Activated CD4-positive, alpha-beta T cell treated with anti-CD3 and anti-CD28 coated beads, Interleukin-2, amount 50 U/mL, for 4 hours (primary cell): ENCODE results near the gene SLCO4C1.

Experiments used
- DNase-seq, 2 experiments: peaks; one replicate each; pipeline ENCODE4 v3.0.0-alpha.2; 2020

SLCO4C1 gene

GRCh38 chr5:102270036-102270435 lies 26.0 kb downstream of the SLCO4C1 start:
- DNase-seq = no peak

GRCh38 chr5:102262688-102263087 lies 33.4 kb downstream of the SLCO4C1 start:
- DNase-seq = no peak

- no peak for DNase-seq
Observed at GRCh38 chr5:102249381-102249780, 46.7 kb downstream of the SLCO4C1 start.

- DNase-seq = no peak
Observed at GRCh38 chr5:102243213-102243612, 52.9 kb downstream of the SLCO4C1 start.

- no peak for DNase-seq
Observed at GRCh38 chr5:102241809-102242421, 54.2 kb downstream of the SLCO4C1 start.

DNA sequence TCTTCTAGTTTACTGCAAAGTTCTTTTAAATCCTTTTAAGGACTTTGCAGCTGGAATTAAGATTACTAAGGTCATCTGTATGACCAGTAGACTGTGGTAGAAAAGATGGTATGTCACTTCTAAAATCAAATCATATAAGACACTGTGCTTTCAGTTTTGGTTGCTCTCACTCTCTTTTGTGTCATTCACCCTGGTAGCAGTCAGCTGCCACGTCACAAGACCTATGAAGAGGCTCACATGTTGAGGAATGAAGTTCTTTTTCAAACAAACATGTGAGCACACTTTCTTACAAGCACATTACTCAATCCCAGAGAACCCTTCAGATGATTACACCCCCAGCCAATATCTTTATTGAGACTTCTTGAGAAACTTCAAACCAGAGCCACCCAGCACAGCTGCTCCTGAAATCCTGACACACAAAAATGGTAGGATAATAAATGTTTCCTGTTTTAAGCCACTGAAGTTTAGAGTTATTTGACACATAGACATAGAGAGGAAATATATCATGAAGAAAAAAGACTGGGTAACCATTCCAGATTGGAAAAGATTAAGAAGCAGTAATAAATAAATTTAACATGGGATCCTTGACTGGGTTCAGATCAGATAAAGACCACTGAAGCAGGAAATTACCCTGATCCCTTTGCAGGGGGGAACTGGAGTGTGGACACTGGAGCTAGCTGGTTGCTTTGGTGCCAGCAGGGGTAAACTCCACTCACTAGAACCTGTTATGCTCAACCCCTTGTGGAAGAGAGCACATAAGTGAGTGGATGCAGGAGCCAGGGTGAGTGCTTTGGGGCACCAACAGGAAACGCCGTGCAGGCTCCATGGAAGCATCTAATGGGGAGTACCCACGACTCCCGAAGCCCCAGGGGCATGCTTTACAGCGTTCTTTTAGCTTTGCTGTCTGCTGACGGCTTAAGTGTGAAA lies 64.1 kb downstream of the SLCO4C1 start:
- no peak for DNase-seq

GRCh38 chr5:102229685-102230084 lies 66.4 kb downstream of the SLCO4C1 start:
- no peak for DNase-seq

GRCh38 chr5:102226321-102226720 lies 69.8 kb downstream of the SLCO4C1 start:
- no peak for DNase-seq

GRCh38 chr5:102223542-102224477 lies 72.3 kb downstream of the SLCO4C1 start:
- DNase-seq = no peak

DNA sequence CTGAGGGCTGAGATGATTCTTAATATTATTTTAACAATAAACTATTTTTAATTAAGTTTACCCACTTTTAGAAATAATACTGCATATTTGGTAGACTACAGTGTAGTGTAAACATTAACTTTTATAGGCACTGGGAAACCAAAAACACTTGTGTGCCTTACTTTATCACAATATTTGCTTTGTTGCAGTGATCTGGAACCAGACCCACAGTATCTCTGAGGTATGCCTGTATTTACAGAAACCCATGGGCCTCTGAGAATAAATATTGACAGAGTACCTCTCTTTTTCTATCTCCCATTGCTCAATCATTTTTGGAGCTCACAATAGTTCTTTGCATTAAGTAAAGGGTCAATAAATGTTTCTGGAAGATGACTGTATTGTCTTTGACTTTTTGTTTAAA lies 73.3 kb downstream of the SLCO4C1 start:
- no peak for DNase-seq

DNA sequence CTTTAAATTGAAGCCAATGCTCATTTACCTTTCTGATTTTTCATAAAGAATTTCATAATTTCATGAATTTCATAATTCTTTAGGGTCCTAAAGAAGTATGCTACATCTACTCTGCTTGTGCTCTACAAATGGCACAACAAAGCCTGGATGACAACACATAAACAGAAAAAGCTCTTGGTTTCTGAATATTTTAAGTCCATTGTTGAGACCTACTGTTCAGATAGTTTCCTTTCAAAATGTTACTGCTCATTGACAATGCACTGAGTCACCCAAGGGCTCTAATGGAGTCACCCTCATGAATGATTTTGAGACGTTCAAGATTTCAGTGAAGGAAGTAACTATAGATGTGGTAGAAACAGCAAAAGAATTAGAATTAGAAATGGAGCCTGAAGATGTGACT lies 74.1 kb downstream of the SLCO4C1 start:
- no peak for DNase-seq

DNA sequence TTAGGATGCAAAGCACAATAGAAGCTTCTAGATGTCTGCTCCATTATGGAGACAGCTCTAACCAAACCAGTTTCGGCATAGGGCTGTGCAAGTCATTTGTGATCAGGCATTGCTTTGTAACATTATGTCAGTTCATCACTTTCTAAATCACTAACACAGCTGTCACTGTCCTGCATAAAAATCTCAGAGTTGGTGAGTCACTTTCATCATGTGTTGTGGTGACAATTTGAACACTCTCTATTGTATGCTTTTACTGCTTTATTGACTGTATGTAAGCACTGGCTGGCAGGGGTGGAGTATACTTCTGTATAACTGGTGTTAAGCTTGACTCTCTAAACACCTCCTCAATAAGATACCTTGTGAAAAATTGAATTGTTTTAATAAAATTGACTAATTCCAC lies 77.9 kb downstream of the SLCO4C1 start:
- no peak for DNase-seq

DNA sequence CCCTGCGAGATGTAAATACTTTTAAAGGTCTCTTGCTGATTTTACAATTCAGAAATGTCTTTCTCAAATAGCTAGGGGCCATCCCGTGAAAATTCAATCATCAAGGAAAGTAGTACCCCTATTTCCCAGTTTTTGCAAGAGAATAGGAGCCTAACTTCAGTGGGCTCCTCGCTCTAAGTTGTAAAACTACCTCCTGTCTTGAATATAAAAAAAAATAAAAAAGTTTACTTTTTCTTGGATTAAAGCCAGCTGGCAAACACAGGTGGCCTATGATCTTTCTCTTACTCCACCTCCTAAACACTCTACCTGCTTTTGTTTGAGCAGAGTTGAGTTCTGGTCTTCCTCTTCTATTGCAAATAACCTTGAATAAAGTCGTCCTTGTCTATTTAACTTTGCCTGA lies 79.4 kb downstream of the SLCO4C1 start:
- no peak for DNase-seq

GRCh38 chr5:102211165-102211564 lies 84.9 kb downstream of the SLCO4C1 start:
- DNase-seq = no peak

- DNase-seq = no peak
Observed at GRCh38 chr5:102200861-102201260, 95.2 kb downstream of the SLCO4C1 start.

GRCh38 chr5:102196481-102196880 lies 99.6 kb downstream of the SLCO4C1 start:
- DNase-seq = no peak
